ENCODE measurements around the gene KCNK7. TPM values are rescaled to one million over a fixed set of nuclear protein-coding genes. Genes with fewer than 3 reads are reported as not detected.

The KCNK7 gene
- polyA plus RNA-seq, 5 donors: 0.18 to 0.85 (median 0.55) TPM

DNA sequence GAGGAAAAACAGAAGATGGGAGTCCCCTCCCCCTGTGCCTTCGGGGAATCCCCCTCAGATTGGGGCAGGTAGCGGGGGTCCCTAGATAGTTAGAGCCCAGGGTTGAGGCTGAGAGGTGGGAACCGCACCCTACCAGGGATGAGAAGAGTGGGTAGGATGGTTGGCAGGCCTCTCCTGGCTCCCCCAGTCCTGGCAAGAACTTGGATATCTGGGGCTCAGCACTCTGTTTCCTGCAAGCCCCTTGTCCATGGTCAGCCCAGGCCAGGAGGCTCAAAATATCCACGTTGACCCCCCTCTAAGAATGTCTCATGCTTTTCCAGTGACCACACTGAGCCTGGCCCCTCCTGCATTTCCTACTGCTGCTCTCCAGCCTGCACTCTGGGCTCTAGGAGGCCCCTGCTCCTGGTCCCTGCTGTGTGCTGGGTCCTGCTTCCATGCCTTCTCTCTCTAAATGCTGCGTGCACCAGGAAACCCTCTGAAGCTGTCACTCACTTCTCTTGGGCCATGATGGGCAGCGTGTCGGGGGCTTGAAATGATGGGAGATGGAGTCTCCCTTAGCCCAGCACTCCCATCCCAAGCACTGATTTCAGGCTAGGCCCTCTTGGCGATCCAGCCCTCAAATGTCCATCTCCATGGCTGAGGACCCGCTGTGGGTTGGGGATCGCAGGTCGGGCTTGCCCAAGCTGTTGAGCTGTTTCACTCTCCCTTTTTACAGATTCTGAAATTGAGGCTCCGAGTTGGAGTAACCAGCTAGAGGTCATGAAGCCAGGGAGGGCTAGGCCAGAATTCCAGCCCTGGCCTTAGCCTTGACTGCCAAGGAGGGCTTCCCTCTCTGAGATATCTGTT, 16.4 kb upstream of the KCNK7 start:
- DNase-seq: no peak

GRCh38 chr11:65611028-65611757, 15.6 kb upstream of the KCNK7 start:
- DNase-seq: no peak

DNA sequence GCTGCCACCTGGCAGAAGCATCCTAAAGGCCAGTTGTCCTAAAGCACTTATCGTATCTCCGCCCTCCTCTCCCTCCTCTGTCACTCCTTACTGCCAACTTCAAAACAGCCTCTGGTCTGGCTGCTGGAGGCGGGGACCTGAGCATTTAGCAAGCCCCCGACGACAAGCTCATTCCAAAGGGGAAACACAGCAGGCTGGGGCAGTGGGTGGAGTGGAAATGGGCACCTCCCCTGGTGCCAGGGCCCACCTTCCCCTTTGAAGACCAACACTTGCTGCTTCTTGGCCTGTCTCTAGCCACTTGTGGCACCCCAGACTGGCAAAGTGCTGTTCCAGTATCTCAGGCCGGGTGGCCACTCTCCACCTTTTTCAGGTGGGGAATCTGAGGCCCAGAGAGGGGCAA, 14.8 kb upstream of the KCNK7 start:
- DNase-seq: no peak

GRCh38 chr11:65609665-65610064, 14.1 kb upstream of the KCNK7 start:
- no peak for DNase-seq

DNA sequence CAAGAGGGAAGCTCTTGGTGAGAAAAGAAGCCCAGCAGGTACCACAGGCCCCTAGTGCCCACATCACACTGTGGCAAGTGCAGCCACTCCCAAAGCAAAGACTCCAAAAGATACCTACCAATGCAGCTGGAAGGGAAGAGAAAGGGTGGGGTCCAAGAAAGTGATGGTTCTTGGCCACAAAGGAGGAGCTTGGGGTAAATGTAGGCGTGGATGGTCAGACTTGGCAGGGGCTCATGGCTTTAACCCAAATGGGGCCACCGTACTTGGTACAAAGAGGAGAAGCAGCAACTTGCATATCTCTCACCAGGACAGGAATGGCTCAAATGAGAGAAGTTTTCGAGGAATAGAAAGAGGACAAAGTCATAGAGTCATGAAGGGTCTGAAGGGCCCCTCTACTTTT, 13.6 kb upstream of the KCNK7 start:
- DNase-seq: no peak

DNA sequence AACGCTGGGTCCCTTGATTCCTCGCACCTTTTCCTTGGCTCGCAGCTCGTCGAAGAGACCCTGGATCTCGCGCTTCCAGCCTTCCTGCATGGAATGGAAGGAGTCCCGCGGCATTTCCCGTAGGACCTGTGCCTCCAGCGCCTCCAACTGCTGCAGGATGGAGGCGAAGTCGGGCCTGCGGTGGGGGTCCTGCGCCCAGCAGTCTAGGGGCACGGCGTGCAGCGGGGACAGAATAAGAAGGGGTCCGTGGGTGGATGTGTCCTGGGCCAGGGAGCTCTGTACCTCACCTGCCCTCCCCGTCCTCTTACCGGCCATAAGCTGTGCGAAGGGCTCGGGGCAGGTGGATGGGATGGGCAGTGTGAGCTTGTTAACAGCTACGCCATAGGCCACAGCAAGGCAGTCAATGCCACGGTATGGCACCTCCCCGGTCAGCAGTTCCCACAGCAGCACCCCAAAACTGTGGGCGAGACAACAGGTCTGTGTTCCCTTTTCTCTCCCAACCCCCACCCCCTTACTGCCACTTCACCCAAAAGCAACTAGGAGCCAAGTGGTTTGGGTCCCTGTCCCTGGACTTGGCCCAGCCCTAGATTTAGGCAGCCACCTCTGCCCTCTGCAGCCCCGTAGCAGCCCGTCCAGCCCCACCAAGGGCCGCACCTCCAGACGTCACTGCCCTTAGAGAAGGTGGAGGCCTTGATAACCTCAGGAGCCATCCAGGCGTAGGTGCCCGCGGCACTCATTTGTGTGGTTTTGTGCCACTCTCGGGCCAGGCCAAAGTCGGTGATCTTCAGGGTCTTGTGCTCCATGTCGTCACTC, 12.2 kb upstream of the KCNK7 start:
- no peak for DNase-seq

DNA sequence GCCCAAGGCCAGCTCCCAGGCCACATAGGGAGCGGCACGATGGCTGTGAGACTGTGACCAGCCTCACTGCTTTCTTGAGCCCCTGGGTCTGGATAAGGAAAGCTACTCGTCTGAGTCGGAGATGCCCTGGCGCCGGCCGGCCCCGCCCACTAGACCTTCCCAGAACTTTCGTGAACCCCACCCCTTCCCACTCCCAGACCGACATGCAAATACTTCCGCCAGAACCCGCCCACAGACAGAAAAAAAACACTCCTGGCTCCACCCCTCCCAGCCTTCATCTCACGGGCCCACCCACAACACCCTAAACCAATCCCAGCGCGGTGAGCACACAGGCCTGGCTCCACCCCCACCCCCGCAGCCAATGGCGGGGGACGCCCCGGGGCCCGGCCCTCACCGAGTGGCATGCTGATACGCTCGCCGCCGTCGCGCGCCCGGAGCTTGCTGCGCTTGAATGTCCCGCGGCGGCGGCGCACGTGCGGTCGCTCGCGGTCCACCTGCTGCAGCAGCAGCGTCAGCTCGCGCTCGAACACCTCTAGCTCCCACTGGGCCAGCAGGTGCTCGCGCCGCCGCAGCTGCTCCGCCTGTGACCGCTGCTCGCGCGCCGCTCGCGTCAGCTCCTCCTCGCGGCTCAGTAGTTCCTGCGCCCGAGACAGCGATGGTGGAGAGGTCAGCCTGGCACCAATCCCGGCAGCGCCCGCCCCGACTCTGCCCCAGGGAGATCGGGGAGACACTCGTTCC, 11.4 kb upstream of the KCNK7 start:
- peak; percentile 86 for DNase-seq

DNA sequence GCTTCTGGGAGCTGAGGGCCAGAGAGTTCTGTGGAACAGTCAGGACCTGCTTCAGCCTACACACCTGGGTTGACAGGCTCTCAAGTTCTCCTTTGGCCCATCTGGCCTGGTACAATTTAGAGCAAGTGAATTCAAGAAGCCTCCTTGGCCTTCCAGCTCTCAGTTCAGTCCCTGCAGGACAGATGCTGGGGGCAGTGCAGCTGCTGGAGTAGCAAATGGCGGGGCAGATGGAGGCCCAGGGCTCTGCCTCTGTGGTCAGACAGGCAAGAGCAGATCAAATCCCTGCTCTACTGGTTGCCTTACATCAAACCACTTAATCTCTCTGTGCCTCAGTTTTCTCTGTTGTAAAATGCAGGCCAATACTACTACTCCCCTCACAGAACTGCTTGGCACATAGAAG, 8.7 kb upstream of the KCNK7 start:
- no peak for DNase-seq

DNA sequence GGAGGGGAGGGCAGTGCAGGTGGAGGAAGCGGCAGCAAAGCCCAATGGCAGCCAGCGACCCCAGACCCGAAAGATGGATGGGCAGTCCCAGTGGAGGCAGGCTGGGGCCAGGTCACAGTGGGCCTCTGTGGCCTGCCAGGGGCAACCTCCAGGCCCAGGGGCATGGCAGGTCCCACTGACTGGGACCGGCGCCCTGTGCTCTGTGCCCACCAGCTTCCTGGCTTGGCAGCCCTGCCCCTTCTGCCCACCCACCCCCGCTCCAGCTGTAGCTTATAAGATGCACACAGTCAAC, 4.3 kb upstream of the KCNK7 start:
- DNase-seq: no peak

DNA sequence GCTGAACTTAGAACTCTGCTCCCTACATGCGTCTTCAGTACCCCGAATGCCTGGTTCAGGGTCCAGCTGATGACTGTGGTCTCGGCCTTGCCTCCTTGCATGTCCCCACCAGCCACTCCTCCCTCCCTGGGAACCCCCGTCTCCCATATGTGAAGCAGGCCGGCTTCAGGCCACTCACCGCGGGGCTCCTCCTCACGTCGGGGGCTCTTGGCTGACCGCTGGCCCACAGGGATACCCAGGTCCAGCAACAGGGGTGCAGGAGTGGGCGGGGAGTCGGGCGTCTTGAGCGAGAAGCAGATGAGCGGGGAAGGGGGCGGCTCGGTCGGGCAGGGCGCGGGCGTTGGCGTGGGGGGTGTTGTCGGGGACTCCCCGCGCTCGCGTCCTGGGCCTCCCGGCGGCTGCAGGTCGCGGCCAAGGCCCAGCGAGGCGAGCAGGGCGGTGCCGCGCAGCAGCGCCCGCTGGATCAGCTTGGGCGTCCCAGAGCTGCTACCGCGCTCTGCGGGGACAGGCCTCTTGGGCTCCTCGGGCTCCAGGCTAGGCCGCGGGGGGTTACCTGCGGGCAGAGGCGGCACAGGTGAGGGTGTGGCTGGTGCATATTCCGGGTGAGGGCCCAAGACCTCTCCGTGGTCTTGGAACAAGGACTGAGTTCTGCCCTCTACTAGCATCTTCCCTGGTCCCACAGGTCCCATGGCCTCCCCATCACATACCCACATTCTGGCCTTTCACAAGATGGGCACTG, 3.8 kb upstream of the KCNK7 start:
- no peak for DNase-seq

- no peak for DNase-seq
These were observed 2.7 kb upstream of the KCNK7 start for GRCh38 chr11:65598258-65598699.

GRCh38 chr11:65596520-65596919, 920 bp upstream of the KCNK7 start:
- no peak for DNase-seq

DNA sequence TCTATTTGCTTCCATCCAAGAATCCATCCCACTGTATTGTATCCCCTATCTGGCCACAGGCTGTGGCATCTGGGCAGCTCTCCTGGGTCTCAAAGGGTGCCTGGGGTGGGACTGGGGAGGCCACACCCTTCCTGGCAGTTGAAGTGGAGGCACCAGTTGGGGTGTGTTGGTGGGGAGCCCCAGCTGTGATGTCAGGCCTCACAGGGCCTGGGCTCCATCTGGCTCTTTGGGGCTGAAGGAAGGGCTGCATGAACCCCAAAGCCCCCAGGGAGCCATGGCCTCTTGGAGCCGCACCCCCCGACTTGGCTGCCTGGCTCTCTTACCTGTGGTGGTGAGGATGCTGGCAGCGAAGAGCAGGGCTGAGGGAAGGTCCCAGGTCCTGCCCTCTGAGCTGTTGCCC, 469 bp downstream of the KCNK7 start:
- no peak for DNase-seq

DNA sequence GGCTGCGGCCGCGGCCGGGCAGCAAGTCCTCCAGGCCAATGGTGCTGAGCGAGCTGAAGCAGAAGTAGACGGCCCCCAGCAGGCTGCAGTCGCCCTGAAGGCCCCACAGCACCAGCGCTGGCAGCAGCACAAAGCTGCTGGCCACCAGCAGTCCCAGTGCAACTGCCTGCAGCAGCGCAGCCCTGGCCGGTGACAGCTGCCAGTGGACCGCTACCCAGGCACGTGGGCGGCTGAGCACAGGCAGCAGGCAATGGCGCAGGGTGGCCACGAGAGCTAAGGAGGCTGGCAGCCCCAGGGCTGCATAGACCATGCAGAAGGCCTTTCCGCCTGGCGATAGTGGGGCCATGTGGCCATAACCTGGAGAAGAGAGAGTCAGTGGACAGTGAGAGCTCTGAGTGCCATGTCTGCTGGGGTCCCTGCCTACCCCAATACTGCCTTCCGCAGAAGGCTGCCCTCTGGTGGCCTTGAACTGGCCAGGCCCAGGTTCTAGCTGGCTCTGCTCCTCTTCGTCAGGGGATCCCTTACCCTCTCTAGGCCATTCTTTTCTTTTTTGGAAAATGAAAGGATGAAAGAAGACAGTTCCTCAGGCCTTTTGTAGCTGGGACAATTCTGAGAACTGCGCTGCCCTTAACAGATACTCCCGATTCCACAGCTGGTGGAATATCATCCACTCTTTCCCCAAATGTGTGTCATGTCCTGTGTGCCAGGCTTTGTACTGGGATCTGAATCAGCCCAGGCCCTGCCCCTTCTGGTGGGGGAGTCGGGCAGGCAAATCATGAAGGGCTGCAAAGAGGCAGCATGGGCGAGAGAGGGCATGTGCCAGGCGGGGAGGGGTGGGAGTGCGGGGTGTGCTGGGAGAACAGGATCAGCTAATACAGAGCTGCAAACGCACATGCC, 1.8 kb downstream of the KCNK7 start:
- DNase-seq: no peak

DNA sequence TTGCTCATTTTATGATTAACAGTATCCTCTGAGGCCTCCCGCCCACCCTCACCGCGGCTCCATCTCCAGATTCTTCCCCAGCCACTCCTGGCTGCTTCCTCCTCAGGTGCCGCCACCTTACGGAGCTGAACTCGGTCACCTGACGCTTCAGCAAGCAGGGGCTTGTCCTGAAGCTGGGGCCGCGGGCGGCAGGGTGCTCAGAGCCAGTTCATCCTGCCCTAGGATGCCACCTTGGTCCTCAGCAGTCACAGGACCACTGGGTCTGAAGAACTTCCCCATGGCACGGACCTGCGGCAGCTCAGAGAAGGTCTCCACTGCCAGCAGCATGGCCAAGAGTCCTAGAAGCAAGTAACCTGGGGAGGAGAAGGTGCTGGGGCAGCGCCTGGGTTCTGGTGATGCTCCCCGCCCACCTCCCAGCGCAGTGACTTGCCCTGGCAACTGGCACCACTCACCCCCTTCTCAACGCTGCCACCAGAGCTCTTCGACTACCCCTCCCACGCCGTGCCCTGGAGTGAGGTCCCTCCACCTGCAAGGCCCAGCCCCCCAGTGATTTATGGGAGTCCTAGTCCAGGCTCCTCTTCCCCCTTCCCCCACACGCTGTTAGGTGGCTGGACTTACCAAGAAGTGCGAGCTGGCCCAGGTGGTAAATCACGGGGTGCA, 2.6 kb downstream of the KCNK7 start:
- no peak for DNase-seq

DNA sequence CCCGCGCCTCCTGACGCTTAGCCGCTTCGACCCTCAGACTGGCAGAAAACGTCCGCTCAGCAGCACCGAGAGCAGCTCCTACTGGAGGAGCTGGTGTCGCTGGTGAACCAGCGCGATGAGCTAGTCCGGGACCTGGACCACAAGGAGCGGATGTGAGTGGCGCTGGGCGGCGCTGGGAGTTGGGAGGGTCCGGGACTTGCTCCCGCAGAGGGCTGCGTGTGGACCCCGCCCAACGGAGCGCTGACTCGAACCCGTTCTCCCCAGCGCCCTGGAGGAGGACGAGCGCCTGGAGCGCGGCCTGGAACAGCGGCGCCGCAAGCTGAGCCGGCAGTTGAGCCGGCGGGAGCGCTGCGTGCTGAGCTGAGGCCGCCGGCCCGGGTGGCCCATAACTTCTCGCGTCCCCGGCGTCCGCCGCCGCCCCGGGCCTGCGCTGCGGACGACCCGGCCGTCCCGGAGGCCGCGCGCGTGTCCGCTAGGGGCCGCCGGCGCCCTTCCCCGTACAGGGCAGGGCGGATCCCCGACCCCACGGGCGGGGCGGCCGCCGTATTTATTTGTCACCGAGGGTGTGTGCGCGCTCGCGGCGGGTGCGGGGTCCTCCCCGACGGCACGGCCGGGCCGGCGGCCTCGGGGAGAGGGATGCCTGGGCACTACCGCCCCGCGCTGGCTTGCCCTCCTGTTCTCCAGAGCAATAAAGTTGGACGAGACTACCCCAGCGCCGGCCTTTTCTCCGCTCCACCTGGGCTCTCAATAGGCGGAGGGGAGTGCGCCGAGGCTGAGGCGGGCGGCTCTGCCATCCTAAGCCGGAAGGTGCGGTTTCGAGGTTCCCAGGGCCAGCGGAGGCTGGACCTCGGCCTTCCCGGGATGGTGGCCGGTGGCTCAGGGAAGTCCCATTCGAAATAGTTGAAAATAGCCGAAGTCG, 3.4 kb downstream of the KCNK7 start:
- no peak for DNase-seq

GRCh38 chr11:65590240-65590738, 5.3 kb downstream of the KCNK7 start:
- no peak for DNase-seq

All from right lung (tissue), 5 donors.